Subcutaneous adipose tissue (tissue), 4 donors: Measurements from ENCODE around the gene RUNX3. TPM values are rescaled to one million over a fixed set of nuclear protein-coding genes. Genes with fewer than 3 reads are reported as not detected.

Source experiments
- total RNA-seq, 4 donors: library from RNA; depleted of rRNA; stranded (reverse); fragments of >200 nt; gene quantifications; one replicate each; pipeline ENCODE4 v1.1.0, GENCODE V29; 2016
- TF ChIP-seq, protein P1 (sequence below): fragments of 450-650 bp; IDR thresholded peaks from one replicate; pipeline ENCODE4 v1.5.1; 2016; ENCODE audit warnings: low read depth, mild to moderate bottlenecking, control low read depth, antibody characterized with exemption, moderate library complexity

Gene RUNX3
- total RNA-seq, 4 donors from 2014 or later: 0.19 to 5.4 (median 3.0) TPM

GRCh38 chr1:24966724-24967346, 36.8 kb upstream of the RUNX3 start:
- TF ChIP-seq, protein P1, sequence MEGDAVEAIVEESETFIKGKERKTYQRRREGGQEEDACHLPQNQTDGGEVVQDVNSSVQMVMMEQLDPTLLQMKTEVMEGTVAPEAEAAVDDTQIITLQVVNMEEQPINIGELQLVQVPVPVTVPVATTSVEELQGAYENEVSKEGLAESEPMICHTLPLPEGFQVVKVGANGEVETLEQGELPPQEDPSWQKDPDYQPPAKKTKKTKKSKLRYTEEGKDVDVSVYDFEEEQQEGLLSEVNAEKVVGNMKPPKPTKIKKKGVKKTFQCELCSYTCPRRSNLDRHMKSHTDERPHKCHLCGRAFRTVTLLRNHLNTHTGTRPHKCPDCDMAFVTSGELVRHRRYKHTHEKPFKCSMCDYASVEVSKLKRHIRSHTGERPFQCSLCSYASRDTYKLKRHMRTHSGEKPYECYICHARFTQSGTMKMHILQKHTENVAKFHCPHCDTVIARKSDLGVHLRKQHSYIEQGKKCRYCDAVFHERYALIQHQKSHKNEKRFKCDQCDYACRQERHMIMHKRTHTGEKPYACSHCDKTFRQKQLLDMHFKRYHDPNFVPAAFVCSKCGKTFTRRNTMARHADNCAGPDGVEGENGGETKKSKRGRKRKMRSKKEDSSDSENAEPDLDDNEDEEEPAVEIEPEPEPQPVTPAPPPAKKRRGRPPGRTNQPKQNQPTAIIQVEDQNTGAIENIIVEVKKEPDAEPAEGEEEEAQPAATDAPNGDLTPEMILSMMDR: no peak

DNA sequence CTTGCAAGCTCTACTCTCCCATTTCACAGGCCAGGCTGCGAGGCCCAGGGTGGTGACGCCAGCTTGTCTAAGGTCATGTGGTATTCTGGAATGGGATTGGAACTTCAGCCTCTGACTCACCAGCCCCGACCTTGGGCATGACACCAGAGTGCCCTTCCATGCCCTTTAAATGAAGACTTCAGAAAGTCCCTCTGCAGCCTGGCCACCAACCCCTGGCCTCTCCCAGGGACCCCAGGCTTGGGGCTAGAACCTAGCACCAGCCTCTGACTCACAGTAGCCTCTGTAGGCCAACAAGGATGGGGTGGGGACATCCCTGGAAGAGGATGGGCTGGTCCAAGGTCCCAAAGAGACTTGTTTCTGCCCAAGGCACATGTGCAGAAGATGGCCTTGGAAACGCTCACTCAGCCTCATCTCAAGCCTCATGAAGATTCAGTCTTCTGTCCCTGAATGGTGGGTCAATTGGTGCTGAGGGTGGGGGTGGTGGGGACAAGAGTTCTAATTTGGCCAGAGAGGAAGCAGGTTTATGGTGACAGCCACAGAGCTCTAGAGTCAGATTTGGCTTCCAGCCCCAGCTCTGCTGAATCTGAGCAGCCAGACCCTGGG, 36.1 kb upstream of the RUNX3 start:
- TF ChIP-seq, protein P1: no peak

DNA sequence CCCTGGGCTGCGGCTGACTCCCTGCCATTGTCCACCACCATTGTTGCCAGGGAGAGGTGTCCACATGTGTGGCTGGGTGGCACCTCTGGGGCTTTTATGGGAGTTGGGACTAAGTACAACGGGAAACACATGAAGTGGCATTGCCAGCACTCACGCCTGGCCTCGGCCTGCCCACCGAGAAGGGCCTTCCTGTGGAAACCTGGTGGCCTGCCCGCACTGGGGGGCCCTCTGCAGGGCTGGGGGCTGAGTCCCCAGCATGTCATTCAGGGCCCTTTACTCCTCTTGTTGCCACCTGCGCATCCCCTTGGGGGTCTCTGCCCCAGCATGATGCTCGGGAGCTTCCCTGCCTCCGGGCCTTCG, 35.5 kb upstream of the RUNX3 start:
- TF ChIP-seq, protein P1: no peak

- TF ChIP-seq, protein P1: no peak
These were observed 34.9 kb upstream of the RUNX3 start for GRCh38 chr1:24964811-24965570.

DNA sequence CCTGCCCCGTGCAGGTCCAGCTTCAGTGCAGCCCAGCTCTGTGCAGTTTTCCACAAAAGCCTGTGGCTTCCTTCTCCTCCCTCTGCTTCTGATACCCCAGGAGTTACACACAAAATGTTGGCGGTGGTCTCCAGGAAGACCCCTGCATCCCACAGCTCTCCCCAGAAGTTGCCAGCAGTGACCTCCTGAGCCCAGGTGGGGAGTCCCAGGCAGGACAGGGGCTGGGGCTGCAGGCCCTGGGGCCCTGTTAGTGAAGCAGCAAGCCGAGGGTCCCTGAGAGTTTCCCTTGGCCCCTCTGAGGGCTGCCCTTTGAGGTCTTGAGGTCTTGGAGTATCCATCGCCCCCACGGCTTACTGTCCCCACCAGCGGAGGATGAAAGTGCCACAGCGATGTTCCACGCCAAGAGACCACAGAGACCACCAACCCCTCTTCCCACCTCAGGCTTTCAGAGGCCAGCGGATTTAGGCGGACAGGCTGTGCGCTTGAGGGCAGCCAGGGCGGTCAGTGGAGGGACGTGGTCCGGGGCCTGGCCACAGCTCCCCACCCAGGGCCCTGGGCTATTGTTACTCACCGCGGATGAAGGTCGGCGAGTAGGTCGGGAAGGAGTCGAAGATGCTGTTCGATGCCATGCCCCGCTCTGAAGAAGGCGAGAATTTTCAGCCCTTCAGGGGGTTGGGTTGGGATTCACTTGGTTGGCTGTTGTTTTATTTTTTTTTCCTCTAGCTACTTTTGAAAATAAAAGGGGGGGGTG, 34.0 kb upstream of the RUNX3 start:
- TF ChIP-seq, protein P1: no peak

DNA sequence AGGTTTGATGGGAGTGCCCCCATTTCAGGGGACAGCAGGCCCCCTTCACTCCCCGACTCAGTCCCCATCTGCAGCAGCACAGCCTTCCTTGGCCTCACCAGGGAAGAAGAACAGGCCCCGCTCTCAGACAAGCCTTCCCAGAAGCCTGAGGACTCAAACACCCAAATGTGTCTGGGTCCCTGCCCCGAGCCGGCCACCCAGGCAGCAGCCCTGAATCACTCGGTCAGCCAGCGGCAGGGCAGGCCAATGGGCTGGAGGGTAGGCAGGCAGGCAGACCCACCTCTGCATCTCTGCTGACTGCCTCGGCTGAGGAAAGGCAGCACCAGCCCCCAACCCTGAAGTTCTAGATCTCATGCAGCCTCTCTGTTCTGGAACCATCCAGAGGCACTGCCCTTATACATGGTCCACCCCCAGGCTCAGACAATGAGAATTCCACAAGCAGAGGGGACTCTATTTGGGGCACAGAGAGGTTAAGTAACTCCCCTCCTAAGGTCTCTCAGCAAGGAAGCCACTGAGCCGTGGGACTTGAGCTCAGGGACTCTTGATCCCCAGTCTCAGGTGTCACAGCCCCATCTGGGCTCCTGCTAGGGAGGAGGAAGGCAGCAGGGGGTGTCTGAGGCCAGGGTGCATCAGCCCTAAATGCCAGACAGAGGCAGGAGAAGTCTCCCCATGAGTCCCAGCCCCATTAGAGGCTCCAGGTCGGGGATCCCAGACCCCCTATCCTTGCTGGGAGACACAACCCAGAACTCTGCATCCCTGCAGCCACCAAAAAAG, 33.2 kb upstream of the RUNX3 start:
- TF ChIP-seq, protein P1: no peak
